Fibroblast of pulmonary artery (primary cell): ENCODE results near the gene LLGL2.

Experiments
- DNase-seq: peaks from one replicate; pipeline ENCODE4 v3.0.0-alpha.2; 2010; ENCODE audit warnings: low read depth
- H3K4me3 ChIP-seq: replicated peaks from 2 replicates; pipeline ENCODE4 v1.5.1; 2011; ENCODE audit warnings: low read depth, mild to moderate bottlenecking, control low read depth, low read length, moderate library complexity
- CTCF ChIP-seq: IDR thresholded peaks from 2 replicates; pipeline ENCODE4 v1.5.1; 2011; ENCODE audit warnings: mild to moderate bottlenecking, control low read depth, low read length, inconsistent platforms; ENCODE audit errors: missing control alignments

LLGL2 gene

GRCh38 chr17:75500419-75501216 is 24.9 kb upstream of the LLGL2 start:
- DNase-seq = no peak
- no peak overlapping the region for H3K4me3 ChIP-seq
- no peak for TF ChIP-seq CTCF

GRCh38 chr17:75501378-75502071 is 24.0 kb upstream of the LLGL2 start:
- H3K4me3 ChIP-seq = no peak overlapping the region
- no peak for TF ChIP-seq CTCF
- no peak for DNase-seq

GRCh38 chr17:75502072-75502720 is 23.3 kb upstream of the LLGL2 start:
- H3K4me3 ChIP-seq = no peak overlapping the region
- DNase-seq = no peak

GRCh38 chr17:75502721-75503329 is 22.7 kb upstream of the LLGL2 start:
- TF ChIP-seq CTCF = no peak
- no peak overlapping the region for H3K4me3 ChIP-seq
- no peak for DNase-seq

More at GRCh38 chr17:75502072-75502720, 23.3 kb upstream of the LLGL2 start:
- TF ChIP-seq CTCF = no peak

GRCh38 chr17:75503337-75503950 is 22.1 kb upstream of the LLGL2 start:
- H3K4me3 ChIP-seq = no peak overlapping the region
- DNase-seq = no peak
- no peak for TF ChIP-seq CTCF

GRCh38 chr17:75503976-75504346 is 21.5 kb upstream of the LLGL2 start:
- no peak for DNase-seq
- H3K4me3 ChIP-seq = no peak overlapping the region
- TF ChIP-seq CTCF = no peak
